ENCODE results near the gene NME3. TPM values are rescaled to one million over a fixed set of nuclear protein-coding genes. Genes with fewer than 3 reads are reported as not detected.

Gene NME3
- total and polyA plus RNA-seq, 2 of the 13 experiments (the other 11 are each of a cell fraction or from before 2014, with no cell fraction given): 10.4 to 15.9 TPM

GRCh38 chr16:1782408-1783264 is 11.3 kb upstream of the NME3 start, which contains the start of the genes NUBP2 and SPSB3 (continued):
- TF ChIP-seq ZXDC (CRISPR knock-in tag; IDR thresholded peaks at IDR 0.05): no peak
- no peak for TF ChIP-seq ZNF780A (CRISPR knock-in tag; IDR thresholded peaks at IDR 0.05)
- no peak for TF ChIP-seq NONO (IDR thresholded peaks at IDR 0.05)
- peak; percentile 67 for TF ChIP-seq NONO (CRISPR knock-in tag; conservative IDR thresholded peaks at IDR 0.05)
- TF ChIP-seq ZNF589 (CRISPR knock-in tag; conservative IDR thresholded peaks at IDR 0.05): no peak
- peak; percentile 28 for TF ChIP-seq TBL1XR1 (IDR thresholded peaks at IDR 0.05; ENCODE audit: borderline replicate concordance, low read length, partially characterized antibody)
- TF ChIP-seq SPEN (CRISPR knock-in tag; IDR thresholded peaks at IDR 0.05; ENCODE audit: low read depth): peak; percentile 80
- peak; percentile 30; the same call in 1 of the 2 replicates for TF ChIP-seq TFDP1 (CRISPR knock-in tag; IDR thresholded peaks at IDR 0.05; ENCODE audit: borderline replicate concordance)
- peak; percentile 47 for TF ChIP-seq ETV5 (CRISPR knock-in tag; IDR thresholded peaks at IDR 0.05; ENCODE audit: borderline replicate concordance)
- TF ChIP-seq ZZZ3 (CRISPR knock-in tag; IDR thresholded peaks at IDR 0.05; ENCODE audit: borderline replicate concordance): peak; percentile 69; the same call in 1 of the 2 replicates
- TF ChIP-seq SP1 (IDR thresholded peaks at IDR 0.05): 0 out of 2 replicates have a peak, but pooled peaks have one; percentile 14
- peak; percentile 89 for TF ChIP-seq SP1 (CRISPR knock-in tag; IDR thresholded peaks at IDR 0.05)
- TF ChIP-seq, protein P1, sequence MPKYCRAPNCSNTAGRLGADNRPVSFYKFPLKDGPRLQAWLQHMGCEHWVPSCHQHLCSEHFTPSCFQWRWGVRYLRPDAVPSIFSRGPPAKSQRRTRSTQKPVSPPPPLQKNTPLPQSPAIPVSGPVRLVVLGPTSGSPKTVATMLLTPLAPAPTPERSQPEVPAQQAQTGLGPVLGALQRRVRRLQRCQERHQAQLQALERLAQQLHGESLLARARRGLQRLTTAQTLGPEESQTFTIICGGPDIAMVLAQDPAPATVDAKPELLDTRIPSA (CRISPR knock-in tag; IDR thresholded peaks at IDR 0.05; ENCODE audit: borderline replicate concordance): no peak
- TF ChIP-seq GLMP (CRISPR knock-in tag; IDR thresholded peaks at IDR 0.05; ENCODE audit: borderline replicate concordance): no peak
- 0 out of 2 replicates have a peak, but pooled peaks have one; percentile 63 for TF ChIP-seq SKIL (CRISPR knock-in tag; IDR thresholded peaks at IDR 0.05; ENCODE audit: borderline replicate concordance)
- no peak for TF ChIP-seq HOXD1 (CRISPR knock-in tag; IDR thresholded peaks at IDR 0.05)
- TF ChIP-seq HBP1 (CRISPR knock-in tag; IDR thresholded peaks at IDR 0.05; ENCODE audit: low read depth): peak; percentile 67; the same call in 1 of the 2 replicates
- no peak for TF ChIP-seq ZNF879 (CRISPR knock-in tag; IDR thresholded peaks at IDR 0.05)
- TF ChIP-seq ZNF576 (CRISPR knock-in tag; IDR thresholded peaks at IDR 0.05): no peak

Measured in HepG2 (cell line).